Stomach (tissue), 9 donors: Measurements from ENCODE around the gene PWWP2B. TPM values are rescaled to one million over a fixed set of nuclear protein-coding genes. Genes with fewer than 3 reads are reported as not detected.

ENCODE experiments used
- DNase-seq, 2 donors: peaks; one replicate each; pipeline versions ENCODE4 v3.0.0 to v3.0.0-alpha.2; 2013 to 2019
- H3K27ac ChIP-seq, 5 donors: fragments of 200-600 bp in 4 of 5; sonication (generic) in 4 of 5; one replicate each; pipeline ENCODE4 v1.5.1; 2013 to 2019; ENCODE audit warnings: mild to moderate bottlenecking in 1 of 5, moderate library complexity in 1 of 5
- H3K27me3 ChIP-seq, 3 donors: fragments of 200-600 bp; sonication (generic); one replicate each; pipeline ENCODE4 v1.5.1; 2017 to 2019; ENCODE audit warnings: mixed run types in 1 of 3
- H3K36me3 ChIP-seq, 4 donors: fragments of 200-600 bp; sonication (generic); 1 replicate in 3 of 4; 2 replicates in 1 of 4; pipeline ENCODE4 v1.5.1; 2016 to 2019
- H3K4me1 ChIP-seq, 4 donors: fragments of 200-600 bp; sonication (generic); one replicate each; pipeline ENCODE4 v1.5.1; 2016 to 2019
- H3K4me3 ChIP-seq, 4 donors: fragments of 200-600 bp; sonication (generic) in 3 of 4; one replicate each; pipeline ENCODE4 v1.5.1; 2016 to 2019; ENCODE audit warnings: mild to moderate bottlenecking in 1 of 4
- H3K9me3 ChIP-seq, 4 donors: fragments of 200-600 bp; sonication (generic); one replicate each; pipeline ENCODE4 v1.5.1; 2016 to 2019
- EP300 ChIP-seq: sonication (generic); formaldehyde crosslinking; IDR thresholded peaks from one replicate; pipeline ENCODE4 v1.6.1; 2017; ENCODE audit warnings: antibody characterized with exemption
- POLR2A ChIP-seq, 4 donors: fragments of 450-650 bp; IDR thresholded peaks; one replicate each; pipeline ENCODE4 v1.6.1; 2016; ENCODE audit warnings: antibody characterized with exemption in 4 of 4, control low read depth in 2 of 4, mild to moderate bottlenecking in 1 of 4, moderate library complexity in 1 of 4
- POLR2AphosphoS5 ChIP-seq, 3 donors: sonication (generic); formaldehyde crosslinking; IDR thresholded peaks; one replicate each; pipeline ENCODE4 v1.6.1; 2016; ENCODE audit warnings: antibody characterized with exemption in 3 of 3
- WGBS, 5 donors: extraction: QIAGEN DNeasy Blood & Tissue Kit in 3 of 5; methylation state at CpG; one replicate each; pipeline versions ENCODE4 v1.1.5 to v1.1.7; 2013 to 2018; 5-methylcytosine and 5-hydroxymethylcytosine counted together
- intact Hi-C: fragments of 100-400 bp; cut with DNase I; formaldehyde crosslinking; loops from one replicate; pipeline ENCODE4 v1.15.1; 2023; ENCODE audit warnings: low total_unique reads
- polyA plus RNA-seq, 3 donors: library from polyadenylated mRNA; stranded (reverse); fragments of 200-250 nt; gene quantifications; one replicate each; pipeline ENCODE4 v1.2.3, GENCODE V29; 2013
- total RNA-seq, 5 donors: library from RNA; depleted of rRNA; stranded (reverse); fragments of >200 nt; gene quantifications; one replicate each; pipeline versions ENCODE4 v1.1.0 to v1.2.3, GENCODE V29; 2014 to 2016
- TF ChIP-seq, protein P1 (sequence below), 7 experiments: fragments of 450-650 bp in 4 of 7; fragments of 200-600 bp in 3 of 7; sonication (generic) in 3 of 7; IDR thresholded peaks; one replicate each; pipeline ENCODE4 v1.5.1; 2016 to 2019; ENCODE audit warnings: antibody characterized with exemption in 7 of 7, control low read depth in 2 of 7, mild to moderate bottlenecking in 1 of 7
- donor health status: healthy with polysubstance abuse.
- donor health status: Bipolar disorder and iron deficiency.
- donor health status: healthy.

PWWP2B gene
- total and polyA plus RNA-seq, 8 donors, result 8.5 to 167 (median 22.8) TPM

GRCh38 chr10:132461683-132462231 is 64.8 kb downstream of the PWWP2B start:
- Histone ChIP-seq H3K4me3 (no peak overlapping the region), H3K4me1 (peaks cover 69 to 87% (median 83%) of the 10 kb centered on the region in 4 donors), H3K27me3 (peaks cover 0 to 10% (median 0%) of the 10 kb centered on the region in 3 donors), H3K27ac (peak overlapping the region in 3 of 5 donors; percentile 33 to 95 (median 42)), H3K36me3 (no peaks in the 10 kb centered on the region), H3K9me3 (no peaks in the 10 kb centered on the region)
- 47 to 64% (median 52%) methylated on average over 14 to 19 of the region's 19 CpGs for WGBS, 5 donors
- no peak for TF ChIP-seq EP300
- TF ChIP-seq, protein P1, sequence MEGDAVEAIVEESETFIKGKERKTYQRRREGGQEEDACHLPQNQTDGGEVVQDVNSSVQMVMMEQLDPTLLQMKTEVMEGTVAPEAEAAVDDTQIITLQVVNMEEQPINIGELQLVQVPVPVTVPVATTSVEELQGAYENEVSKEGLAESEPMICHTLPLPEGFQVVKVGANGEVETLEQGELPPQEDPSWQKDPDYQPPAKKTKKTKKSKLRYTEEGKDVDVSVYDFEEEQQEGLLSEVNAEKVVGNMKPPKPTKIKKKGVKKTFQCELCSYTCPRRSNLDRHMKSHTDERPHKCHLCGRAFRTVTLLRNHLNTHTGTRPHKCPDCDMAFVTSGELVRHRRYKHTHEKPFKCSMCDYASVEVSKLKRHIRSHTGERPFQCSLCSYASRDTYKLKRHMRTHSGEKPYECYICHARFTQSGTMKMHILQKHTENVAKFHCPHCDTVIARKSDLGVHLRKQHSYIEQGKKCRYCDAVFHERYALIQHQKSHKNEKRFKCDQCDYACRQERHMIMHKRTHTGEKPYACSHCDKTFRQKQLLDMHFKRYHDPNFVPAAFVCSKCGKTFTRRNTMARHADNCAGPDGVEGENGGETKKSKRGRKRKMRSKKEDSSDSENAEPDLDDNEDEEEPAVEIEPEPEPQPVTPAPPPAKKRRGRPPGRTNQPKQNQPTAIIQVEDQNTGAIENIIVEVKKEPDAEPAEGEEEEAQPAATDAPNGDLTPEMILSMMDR (IDR thresholded peaks at IDR 0.05), result no peak
- no peak for TF ChIP-seq POLR2A (IDR thresholded peaks at IDR 0.05)
- TF ChIP-seq POLR2AphosphoS5 (IDR thresholded peaks at IDR 0.05), result peak in 1 of 3 donors; percentile 6
- intact Hi-C loops, result loop anchor here (10.0 kb wide), 1 partner anchor 73 kb away; the partner anchor contains the start of gene INPP5A
- DNase-seq, result peak in 1 of 2 donors; percentile 85

DNA sequence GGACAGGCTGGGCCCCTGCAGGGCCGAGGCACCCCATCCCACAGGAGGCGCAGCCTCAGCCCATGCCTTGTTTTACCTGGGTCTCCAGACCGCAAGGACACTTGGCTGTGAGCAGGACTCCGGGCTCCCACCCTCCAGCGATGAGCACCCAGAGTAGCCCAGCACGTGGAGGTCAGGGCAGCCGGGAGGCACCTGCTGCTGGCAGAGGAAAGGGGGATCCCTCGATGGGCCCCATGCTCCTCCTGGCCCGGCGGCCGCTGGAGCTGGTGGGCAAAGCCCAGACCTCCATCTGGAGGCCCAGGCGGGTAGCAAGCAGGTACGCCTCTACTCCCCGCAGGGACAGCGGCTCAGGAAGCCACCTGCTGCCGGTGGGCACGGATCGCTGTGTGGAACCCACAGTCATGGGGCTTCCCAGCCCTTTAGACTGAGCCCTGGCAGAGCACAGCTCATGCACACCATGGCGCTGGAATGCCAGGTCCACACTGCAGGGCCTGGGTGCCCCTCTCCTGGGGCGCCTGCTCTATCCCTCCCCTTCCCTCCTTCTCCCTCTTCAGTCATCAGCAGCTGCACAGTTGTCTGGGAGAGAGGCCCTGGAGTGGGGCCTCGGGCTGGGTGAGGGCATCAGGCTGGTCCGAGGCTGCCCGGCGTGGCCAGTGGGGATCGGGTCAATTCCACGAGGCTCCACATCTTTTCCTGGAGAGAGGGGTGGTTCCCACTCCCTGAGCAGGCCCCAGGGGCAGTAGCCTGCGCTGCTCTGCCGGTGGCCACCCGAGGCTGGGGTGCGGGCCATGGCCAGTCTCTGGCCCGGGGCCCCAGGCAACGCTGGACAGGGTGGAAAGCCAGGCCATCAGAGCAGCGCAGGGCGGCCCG is 65.7 kb downstream of the PWWP2B start:
- Histone ChIP-seq H3K4me1 (peaks cover 77 to 97% (median 91%) of the 10 kb centered on the region in 4 donors), H3K4me3 (no peak overlapping the region), H3K27ac (peak overlapping the region in 3 of 5 donors; percentile 80 to 95 (median 80)), H3K36me3 (no peaks in the 10 kb centered on the region), H3K27me3 (peaks cover 0 to 8% (median 0%) of the 10 kb centered on the region in 3 donors), H3K9me3 (no peaks in the 10 kb centered on the region)
- intact Hi-C loops, result loop anchor here (10.0 kb wide), 1 partner anchor 72 kb away; the partner anchor contains the start of gene INPP5A
- 94 to 96% (median 95%) methylated on average over 13 to 35 of the region's 35 CpGs for WGBS, 5 donors
- TF ChIP-seq EP300, result no peak
- TF ChIP-seq, protein P1 (IDR thresholded peaks at IDR 0.05), result no peak
- no peak for TF ChIP-seq POLR2AphosphoS5 (IDR thresholded peaks at IDR 0.05)
- no peak for TF ChIP-seq POLR2A (IDR thresholded peaks at IDR 0.05)
- DNase-seq, result no peak

DNA sequence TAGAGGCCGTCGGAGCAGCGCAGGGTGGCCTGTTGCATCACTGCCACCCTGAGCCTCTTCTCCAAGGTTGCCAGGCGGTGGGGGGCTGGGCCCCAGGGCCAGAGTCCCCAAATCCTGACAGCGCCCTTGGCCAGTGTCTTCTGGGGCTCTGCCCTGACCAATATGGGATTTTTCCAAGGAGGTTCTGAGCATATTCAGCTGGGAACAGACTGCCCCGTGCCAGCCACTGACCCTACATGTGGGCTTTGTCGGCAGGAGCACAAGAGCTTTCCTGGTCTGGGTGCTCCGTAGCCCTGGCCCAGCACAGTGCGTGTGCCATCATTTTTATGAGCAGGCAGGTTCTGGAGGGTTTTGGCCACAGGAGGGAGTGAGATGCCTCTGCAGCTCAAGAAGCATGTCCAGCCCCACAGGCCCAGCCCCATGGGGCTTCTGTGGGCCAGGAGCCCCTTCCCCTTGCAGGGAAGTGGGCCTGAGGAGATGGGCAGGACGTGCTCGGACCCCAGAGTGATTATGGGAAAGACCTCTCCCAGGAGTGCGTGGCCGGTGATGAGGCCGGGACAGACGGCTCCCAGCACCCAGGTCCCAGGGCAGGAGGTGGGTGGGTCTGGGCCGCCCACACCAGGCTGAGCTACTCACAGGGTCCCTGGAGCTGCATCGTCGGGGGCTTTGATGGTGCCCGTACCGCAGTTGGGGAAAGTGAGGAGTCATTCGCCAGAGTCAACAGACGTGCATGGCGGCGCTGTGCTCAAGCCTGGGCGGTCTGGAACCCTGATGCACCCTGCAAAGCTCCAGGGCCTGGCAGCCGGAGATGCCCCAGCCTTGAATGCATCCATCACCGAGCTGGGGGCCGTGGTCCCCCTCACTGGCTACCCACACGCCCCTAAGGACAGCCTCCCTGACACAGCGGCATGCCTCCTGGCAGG is 66.6 kb downstream of the PWWP2B start:
- intact Hi-C loops, result loop anchor here (10.0 kb wide), 1 partner anchor 71 kb away; the partner anchor contains the start of gene INPP5A
- peaks cover 74 to 96% (median 89%) of the 10 kb centered on the region in 4 donors for H3K4me1 ChIP-seq
- TF ChIP-seq, protein P1 (IDR thresholded peaks at IDR 0.05), result no peak
- TF ChIP-seq EP300, result no peak
- no peak for TF ChIP-seq POLR2AphosphoS5 (IDR thresholded peaks at IDR 0.05)
- no peak for TF ChIP-seq POLR2A (IDR thresholded peaks at IDR 0.05)
- no peak for DNase-seq
- no peak overlapping the region for H3K4me3 ChIP-seq
- 71 to 88% (median 85%) methylated on average over 19 to 30 of the region's 30 CpGs for WGBS, 5 donors
- no peaks in the 10 kb centered on the region for H3K36me3 ChIP-seq
- H3K27me3 ChIP-seq, result no peaks in the 10 kb centered on the region
- no peaks in the 10 kb centered on the region for H3K9me3 ChIP-seq
- H3K27ac ChIP-seq, result peak overlapping the region; percentile 71 to 95 (median 80)
